Liver (tissue), 3 donors: Measurements from ENCODE around the gene DNMT1.

Experiments used
- CTCF ChIP-seq: fragments of 150-350 bp; IDR thresholded peaks from 2 replicates; pipeline ENCODE4 v1.5.1; 2017; ENCODE audit warnings: improper control_type of control experiment, low read depth, low read length; ENCODE audit not compliant: missing input control
- NR2F2 ChIP-seq: IDR thresholded peaks from 2 replicates; pipeline ENCODE4 v1.6.1; 2016; ENCODE audit warnings: antibody characterized with exemption
- REST ChIP-seq: IDR thresholded peaks from 2 replicates; pipeline ENCODE4 v1.6.1; 2016; ENCODE audit warnings: antibody characterized with exemption, mild to moderate bottlenecking
- donor health status: healthy.
- donor health status: healthy.

GRCh38 chr19:10226021-10226375, 31.2 kb upstream of the DNMT1 start:
- TF ChIP-seq REST (no peak), CTCF (no peak), NR2F2 (no peak)
